Liver (tissue), 3 donors: Measurements from ENCODE around the gene ITPA.

Source experiments
- ATF3 ChIP-seq: IDR thresholded peaks from 2 replicates; pipeline ENCODE4 v1.6.1; 2016; ENCODE audit warnings: antibody characterized with exemption
- CTCF ChIP-seq: fragments of 150-350 bp; IDR thresholded peaks from 2 replicates; pipeline ENCODE4 v1.5.1; 2017; ENCODE audit warnings: improper control_type of control experiment, low read depth, low read length; ENCODE audit not compliant: missing input control
- EGR1 ChIP-seq, 2 donors: IDR thresholded peaks; 2 replicates each; pipeline ENCODE4 v1.6.1; 2016 to 2018; ENCODE audit warnings: antibody characterized with exemption in 2 of 2, low read depth in 2 of 2
- FOXA1 ChIP-seq: IDR thresholded peaks from 2 replicates; pipeline ENCODE4 v1.6.1; 2016; ENCODE audit warnings: antibody characterized with exemption
- JUND ChIP-seq, 2 donors: IDR thresholded peaks; 2 replicates each; pipeline ENCODE4 v1.6.1; 2016; ENCODE audit warnings: antibody characterized with exemption in 2 of 2
- RAD21 ChIP-seq, 2 donors: IDR thresholded peaks; 2 replicates each; pipeline ENCODE4 v1.6.1; 2016; ENCODE audit warnings: antibody characterized with exemption in 2 of 2, mild to moderate bottlenecking in 2 of 2
- SP1 ChIP-seq: IDR thresholded peaks from 2 replicates; pipeline ENCODE4 v1.6.1; 2018; ENCODE audit warnings: antibody characterized with exemption, mild to moderate bottlenecking
- TAF1 ChIP-seq: conservative IDR thresholded peaks from 2 replicates; pipeline ENCODE4 v1.6.1; 2016; ENCODE audit warnings: antibody characterized with exemption, mild to moderate bottlenecking
- YY1 ChIP-seq: IDR thresholded peaks from 2 replicates; pipeline ENCODE4 v1.6.1; 2016; ENCODE audit warnings: antibody characterized with exemption, mild to moderate bottlenecking
- ZBTB33 ChIP-seq: IDR thresholded peaks from 2 replicates; pipeline ENCODE4 v1.6.1; 2016; ENCODE audit warnings: antibody characterized with exemption
- TF ChIP-seq, protein P1 (sequence below): IDR thresholded peaks from 2 replicates; pipeline ENCODE4 v1.6.1; 2016; ENCODE audit warnings: antibody characterized with exemption
- donor health status: healthy.
- donor health status: healthy.

DNA sequence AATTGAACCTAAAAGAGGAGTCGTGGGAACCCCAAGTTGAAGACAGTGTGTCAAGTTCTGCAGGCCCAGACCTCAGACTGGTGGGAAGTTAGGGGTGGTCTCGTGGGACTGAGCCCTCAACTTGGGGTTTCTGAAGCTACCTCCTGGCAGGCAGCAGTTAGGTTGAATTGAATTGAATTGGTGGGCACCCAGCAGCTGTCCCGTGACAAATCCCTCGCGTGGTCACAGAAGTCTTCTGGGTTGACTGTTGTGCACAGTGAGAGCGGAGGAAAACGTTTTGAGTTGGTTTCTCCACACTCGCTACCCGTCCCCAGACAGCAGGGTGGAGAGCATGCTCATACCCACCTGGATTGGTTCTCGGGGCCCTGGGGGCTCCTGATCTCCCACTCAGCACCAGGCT, 16.8 kb downstream of the ITPA start:
- TF ChIP-seq CTCF = no peak
- TF ChIP-seq RAD21 (IDR thresholded peaks at IDR 0.05) = no peak
- TF ChIP-seq ATF3 = no peak
- no peak for TF ChIP-seq YY1
- no peak for TF ChIP-seq TAF1
- TF ChIP-seq ZBTB33 = no peak
- TF ChIP-seq EGR1 (IDR thresholded peaks at IDR 0.05; ENCODE audit: low read depth in 2 of 2) = no peak
- TF ChIP-seq, protein P1, sequence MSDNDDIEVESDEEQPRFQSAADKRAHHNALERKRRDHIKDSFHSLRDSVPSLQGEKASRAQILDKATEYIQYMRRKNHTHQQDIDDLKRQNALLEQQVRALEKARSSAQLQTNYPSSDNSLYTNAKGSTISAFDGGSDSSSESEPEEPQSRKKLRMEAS = no peak
- TF ChIP-seq SP1 = no peak
- no peak for TF ChIP-seq JUND (IDR thresholded peaks at IDR 0.05)
- TF ChIP-seq FOXA1 = no peak
